CD4-positive, alpha-beta T cell treated with Interleukin-12 subunit alpha and Interleukin-12 subunit beta, for 1 hour (primary cell): Measurements from ENCODE around the gene UFD1.
A peak's percentile ranks its signal among the peaks of the same experiment; 100 is the strongest.
"Not testable (repeated sequence)": the region's sequence is repeated elsewhere in the genome, so short reads cannot be mapped to it uniquely, and the experiment has no call there.

Experiments
- DNase-seq: peaks from one replicate; pipeline ENCODE4 v3.0.0-alpha.2; 2020

The UFD1 gene

DNA sequence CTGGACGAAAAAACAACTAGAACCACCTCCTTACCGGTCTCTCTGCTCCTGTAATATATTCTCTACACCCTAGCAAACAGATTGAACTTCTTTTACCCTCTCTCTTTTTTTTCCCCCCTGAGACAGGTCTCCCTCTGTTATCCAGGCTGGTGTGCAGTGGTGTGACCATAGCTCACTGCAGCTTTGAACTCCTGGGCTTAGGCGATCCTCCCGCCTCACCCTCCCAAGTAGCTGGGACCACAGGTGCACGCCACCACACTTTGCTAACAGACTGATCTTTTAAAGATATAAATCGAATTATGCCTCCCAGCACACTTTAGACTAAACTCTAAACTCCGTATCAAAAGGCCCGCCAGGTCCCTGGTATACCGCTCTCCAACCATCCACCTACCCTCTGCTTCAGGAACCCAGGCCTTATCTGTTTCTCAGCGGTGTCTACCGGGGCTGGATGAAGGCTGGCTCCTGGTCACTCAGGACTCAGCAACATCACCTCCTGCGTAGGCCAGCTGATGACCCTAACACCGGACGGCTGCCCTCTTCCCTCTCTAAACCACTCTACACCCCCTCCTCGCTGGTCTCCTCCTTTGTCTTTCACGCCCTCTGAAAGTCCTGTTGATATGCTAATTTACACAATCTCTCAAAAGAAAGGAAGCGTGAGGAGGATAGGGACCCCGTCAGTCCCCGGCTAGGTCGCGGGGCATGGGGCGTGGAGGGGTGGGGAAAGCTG, 32.2 kb downstream of the UFD1 start:
- no peak for DNase-seq

GRCh38 chr22:19445279-19445982, 33.6 kb downstream of the UFD1 start:
- not testable (repeated sequence) for DNase-seq

GRCh38 chr22:19443544-19444211, 35.3 kb downstream of the UFD1 start:
- no peak for DNase-seq

DNA sequence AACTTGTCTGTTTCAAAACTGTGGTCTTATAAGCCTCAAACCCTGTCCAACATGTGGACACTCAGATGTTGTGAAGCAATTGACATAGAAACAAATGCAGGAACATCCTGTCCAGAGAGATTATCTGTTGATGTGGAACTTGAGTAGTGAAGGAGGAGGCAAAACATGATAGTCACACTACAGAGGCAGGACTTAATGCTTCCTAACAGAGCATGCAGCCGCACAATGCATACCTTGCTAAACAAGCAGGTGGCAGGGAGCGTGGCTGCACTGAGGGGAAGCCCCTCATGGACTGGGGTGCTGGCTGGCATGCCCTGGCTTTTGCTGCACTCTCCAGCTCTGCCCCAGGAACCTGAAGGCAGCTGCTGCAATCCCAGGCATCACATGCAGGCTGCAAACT, 36.8 kb downstream of the UFD1 start:
- DNase-seq = no peak

DNA sequence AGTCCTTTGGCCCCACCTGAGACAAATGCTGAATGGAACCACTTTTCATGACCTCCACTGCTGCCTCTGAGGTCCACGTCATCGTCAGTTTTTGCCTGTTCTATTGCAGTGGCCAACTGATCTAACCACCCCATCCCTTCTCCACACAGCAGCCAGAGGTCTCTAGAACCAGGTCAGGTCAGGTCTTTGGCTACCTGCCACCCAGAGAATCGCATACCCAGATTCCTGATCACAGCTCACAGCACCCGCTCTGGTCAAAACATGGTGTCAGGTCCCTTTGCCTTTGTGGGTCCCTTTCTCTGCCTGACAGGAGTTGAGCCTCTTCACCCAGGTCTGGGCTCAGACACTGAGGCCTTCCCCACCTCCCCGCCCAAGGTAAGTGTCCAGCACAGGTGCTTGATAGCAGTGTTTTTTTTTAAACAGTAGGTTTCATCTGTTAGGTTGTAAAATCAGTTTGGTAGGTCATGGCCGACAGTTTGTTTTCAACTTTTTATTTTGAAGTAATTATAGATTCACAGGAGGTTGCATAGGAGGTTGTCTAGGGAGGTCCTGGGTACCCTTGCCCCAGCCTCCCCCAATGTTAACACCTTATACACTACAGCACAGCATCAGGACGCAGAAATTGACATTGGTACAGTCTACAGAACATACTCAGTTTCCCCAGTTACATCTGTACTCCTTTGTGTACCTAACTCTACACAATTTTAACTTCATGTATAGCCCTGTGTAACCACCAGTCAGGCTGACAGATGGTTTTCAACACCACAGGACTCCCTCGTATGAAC, 38.4 kb downstream of the UFD1 start:
- no peak for DNase-seq

DNA sequence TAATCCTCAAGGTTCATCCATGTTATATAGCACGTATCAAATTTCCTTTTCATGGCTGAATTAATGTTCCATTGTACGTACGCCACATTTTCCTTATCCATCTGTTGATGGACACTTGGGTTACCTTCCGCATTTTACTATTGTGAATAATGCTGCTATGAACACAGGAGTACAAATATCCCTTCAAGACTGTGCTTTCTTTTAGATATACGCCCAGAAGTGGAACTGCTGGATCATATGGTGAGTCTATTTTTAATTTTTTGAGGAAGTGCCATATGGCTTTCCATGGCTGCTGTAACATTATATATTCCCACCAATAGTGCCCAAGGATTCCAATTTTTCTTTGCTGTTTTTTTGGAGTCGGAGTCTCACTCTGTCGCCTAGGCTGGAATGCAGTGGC, 40.7 kb downstream of the UFD1 start:
- no peak for DNase-seq

- not testable (repeated sequence) for DNase-seq
Measured at GRCh38 chr22:19436444-19437161, 42.4 kb downstream of the UFD1 start.

DNA sequence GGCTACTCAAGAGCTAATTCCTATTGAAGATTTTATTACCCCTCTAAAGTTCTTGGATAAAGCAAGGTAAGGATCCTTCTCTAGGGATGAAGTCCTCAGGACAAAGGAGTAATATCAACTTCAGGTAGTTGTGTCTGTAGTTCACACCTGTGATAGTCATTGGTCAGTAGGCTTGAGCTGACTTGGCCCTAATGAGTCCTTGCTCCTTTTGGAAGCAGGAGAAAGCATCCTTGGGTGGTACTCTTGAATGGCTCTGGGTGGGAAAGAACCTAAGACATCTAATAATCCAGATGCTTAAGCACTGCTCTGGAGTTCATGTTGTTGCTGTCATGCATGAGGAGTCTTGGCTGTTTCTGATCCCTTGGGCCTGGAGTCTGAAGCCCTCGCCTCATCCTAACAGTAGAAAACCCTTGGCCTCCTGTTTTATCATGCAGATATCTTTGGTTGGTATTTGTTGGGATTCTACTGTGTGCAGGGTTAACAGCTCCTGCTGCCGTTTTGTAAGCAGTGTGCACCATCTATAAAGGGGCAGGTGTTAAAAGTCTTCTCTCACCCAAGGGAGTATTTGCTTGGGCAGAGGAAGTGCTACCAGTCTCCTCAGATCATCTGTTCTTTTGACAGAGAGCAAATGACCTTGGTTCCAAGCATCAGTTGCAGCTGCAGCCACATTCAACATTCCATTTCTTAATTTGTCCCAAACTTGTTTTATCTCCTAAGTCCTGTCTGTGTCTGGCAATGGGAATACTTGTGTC, 44.0 kb downstream of the UFD1 start:
- DNase-seq = no peak

DNA sequence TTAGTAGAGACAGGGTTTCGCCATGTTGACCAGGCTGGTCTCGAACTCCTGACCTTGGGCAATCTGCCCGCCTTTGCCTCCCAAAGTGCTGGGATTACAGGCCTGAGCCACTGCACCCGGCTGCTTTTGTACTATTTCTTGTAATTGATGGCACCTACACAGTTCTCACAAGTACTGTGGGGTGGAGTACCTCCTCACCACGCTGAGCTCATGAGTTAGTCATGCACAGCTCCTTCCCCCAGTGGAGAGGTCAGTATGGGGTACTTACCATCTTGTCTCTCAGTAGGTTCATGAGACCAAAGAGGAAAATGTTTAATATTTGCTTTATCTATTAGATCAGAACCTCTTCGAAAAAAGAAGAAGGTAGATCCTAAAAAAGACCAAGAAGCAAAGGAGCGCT, 44.6 kb downstream of the UFD1 start:
- no peak for DNase-seq

DNA sequence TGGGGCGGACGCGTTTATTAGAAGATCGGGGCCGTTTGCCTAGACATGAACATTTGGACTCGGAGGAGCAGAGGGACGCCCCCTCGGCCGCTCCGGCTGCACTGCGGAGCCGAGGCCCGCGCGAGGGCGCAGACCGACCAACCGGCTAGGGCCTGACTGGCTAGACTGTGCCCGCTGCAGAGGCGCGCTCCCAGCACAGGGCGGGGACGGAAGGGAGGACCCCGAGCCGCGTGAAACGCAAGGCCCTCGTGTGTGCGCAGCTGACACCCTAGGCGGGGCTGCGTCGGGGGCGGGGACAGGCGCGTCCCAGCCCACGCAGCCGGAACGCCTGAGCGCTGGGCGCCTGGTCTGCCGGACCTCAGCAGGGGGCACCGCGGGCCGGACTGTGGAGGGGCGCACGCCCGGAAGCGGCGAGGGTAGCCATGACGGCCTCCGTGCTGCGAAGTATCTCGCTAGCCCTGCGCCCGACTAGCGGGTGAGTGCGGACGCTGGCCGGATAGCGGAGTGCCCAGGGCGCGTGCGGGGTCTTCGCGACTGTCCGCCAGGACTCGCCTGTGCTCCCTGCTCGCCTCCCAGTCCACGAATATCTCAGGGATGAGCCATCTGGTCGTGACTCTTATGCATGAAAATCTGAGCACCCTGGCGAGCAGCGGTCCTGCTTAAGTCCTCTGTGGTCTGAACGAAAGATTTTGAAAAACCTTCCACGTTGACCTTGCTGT, 46.7 kb downstream of the UFD1 start, which contains the start of gene MRPL40:
Gene MRPL40 (plus strand): TSS at position 413 of the 719 bp plus-strand sequence. CDS start 10 bp downstream, at position 423.
- peak; percentile 90 for DNase-seq

GRCh38 chr22:19431649-19432132, 47.3 kb downstream of the UFD1 start, which contains the start of gene HIRA:
Gene HIRA, minus strand, starts transcription at chr22:19431733. Its CDS starts 257 bp downstream, at chr22:19431476.
- peak; percentile 89 for DNase-seq

- DNase-seq = no peak
Measured at GRCh38 chr22:19430890-19431541, 48.0 kb downstream of the UFD1 start.

DNA sequence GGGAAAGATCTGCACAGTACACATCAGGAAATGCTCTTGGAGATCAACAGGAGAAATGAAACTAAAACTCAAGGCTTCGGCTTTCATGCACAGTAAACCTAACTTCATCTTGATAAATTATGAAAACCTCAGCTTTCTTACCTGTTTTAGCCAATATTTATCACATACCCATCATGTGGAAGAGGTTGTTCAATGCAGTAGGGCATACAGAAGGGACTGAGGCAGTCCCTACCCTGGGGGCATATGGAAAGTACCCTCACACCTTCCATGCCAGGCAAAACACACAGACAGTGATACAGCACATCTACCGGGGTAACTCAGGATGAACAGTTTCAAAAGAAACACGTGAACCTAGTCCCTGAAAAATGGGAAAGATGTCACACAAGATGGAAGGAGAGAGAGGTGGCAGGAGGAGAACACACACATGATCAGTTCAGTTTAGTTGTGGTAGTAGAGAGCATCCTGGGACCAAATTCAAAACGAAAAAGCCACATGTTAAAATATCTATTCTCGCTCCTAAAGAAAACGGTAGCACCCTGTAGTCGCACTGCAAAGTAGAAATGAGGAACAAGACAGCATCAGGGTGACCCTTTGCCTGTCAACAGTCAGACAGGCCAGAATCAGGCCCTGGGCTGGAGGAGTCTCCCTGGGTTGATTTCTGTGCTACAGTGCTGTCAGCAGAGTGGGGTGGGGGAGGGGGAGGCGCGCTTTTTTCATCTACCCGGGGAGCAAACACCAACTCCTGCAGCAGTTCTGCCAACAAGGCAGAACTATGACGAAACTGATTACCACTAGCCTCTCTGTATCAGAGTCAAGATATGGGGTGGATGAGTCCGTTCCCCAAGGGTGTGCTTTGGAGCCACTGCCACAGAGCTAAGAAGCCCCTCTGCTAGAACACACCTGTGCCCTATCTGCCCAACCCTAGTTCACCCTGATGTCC, 48.8 kb downstream of the UFD1 start:
- DNase-seq = peak; percentile 45

DNA sequence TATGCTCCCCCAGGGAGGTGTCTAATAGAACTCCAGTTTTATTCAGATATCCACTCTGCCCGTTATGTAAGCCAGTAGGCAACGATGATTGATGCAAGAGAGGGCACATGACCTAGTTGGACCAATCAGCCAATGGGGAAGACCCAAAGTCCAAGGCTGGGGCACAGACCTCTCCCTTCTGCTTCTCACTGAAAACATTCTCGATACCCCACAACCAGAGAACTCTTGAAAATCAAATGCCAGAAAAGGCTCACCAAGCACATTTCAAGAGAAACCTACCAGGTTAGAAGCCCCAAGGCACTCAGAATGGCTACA, 54.9 kb downstream of the UFD1 start:
- no peak for DNase-seq

GRCh38 chr22:19422440-19423301, 56.3 kb downstream of the UFD1 start:
- no peak for DNase-seq

- DNase-seq = no peak
Measured at GRCh38 chr22:19420321-19420720, 58.7 kb downstream of the UFD1 start.

DNA sequence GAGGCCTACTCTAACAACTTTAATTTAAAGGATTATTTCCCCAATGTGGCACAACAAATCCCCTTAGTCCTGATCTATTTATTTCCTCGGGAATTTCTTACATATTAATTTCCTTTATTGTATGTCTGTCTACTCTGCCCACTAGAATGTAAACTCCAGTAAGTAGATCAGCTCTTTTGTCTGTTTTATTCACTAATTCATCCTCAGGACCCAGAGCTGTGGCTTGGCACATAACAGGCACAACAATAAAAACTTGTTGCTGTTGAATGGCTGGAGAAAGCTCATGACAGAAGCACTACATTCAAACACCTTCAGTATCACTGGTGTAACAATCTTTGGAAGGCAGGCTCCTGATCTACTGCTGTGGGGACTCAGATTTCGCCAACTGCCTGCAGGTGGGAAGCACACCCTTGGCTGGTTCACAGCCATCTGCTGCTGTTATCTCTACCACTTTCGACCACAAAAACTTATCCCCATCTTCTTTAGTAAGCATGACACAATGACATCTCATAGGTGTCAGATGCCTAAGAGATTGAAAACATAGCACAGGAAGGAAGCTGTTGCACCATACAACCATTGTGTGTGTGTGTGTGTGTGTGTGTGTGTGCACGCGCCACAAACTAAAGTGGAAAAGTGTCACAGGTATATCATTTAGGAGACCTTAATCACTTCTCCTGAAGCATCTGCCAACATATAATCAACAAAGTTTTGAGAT, 59.4 kb downstream of the UFD1 start:
- peak; percentile 72 for DNase-seq
